NCI-H2196 (cell line): ENCODE results near the gene SSTR3.
"Not testable (repeated sequence)": the region's sequence is repeated elsewhere in the genome, so short reads cannot be mapped to it uniquely, and the experiment has no call there.

Experiments used
- DNase-seq: peaks from one replicate; lab custom pipeline; 2025; ENCODE audit not compliant: unreplicated experiment; lab: John Stamatoyannopoulos, UW

The SSTR3 gene

GRCh38 chr22:37182949-37183245 lies 29.4 kb downstream of the SSTR3 start:
- DNase-seq: no peak

GRCh38 chr22:37182101-37182948 lies 30.0 kb downstream of the SSTR3 start:
- DNase-seq: no peak

GRCh38 chr22:37181681-37182080 lies 30.6 kb downstream of the SSTR3 start:
- DNase-seq: no peak

- DNase-seq: no peak
These were observed 31.6 kb downstream of the SSTR3 start for GRCh38 chr22:37180531-37181231.

GRCh38 chr22:37179622-37180420 lies 32.5 kb downstream of the SSTR3 start:
- DNase-seq: no peak

- no peak for DNase-seq
These were observed 33.2 kb downstream of the SSTR3 start for GRCh38 chr22:37179126-37179470.

- no peak for DNase-seq
These were observed 33.7 kb downstream of the SSTR3 start for GRCh38 chr22:37178350-37179125.

GRCh38 chr22:37177755-37178154 lies 34.5 kb downstream of the SSTR3 start:
- no peak for DNase-seq

GRCh38 chr22:37177221-37177620 lies 35.1 kb downstream of the SSTR3 start:
- DNase-seq: no peak

- no peak for DNase-seq
These were observed 35.7 kb downstream of the SSTR3 start for GRCh38 chr22:37176464-37177061.

GRCh38 chr22:37175414-37176281 lies 36.6 kb downstream of the SSTR3 start:
- no peak for DNase-seq

GRCh38 chr22:37174964-37175363 lies 37.3 kb downstream of the SSTR3 start:
- DNase-seq: no peak

- DNase-seq: no peak
These were observed 38.6 kb downstream of the SSTR3 start for GRCh38 chr22:37173709-37174108.

GRCh38 chr22:37172266-37173245 lies 39.7 kb downstream of the SSTR3 start:
- DNase-seq: no peak

GRCh38 chr22:37171662-37172061 lies 40.6 kb downstream of the SSTR3 start:
- no peak for DNase-seq

GRCh38 chr22:37170689-37171405 lies 41.4 kb downstream of the SSTR3 start:
- DNase-seq: not testable (repeated sequence)

- DNase-seq: no peak
These were observed 42.2 kb downstream of the SSTR3 start for GRCh38 chr22:37169947-37170688.
